HG03439 (cell line): ENCODE measurements around the gene KDELR1.
A peak's percentile ranks its signal among the peaks of the same experiment; 100 is the strongest.
"Not testable (repeated sequence)": the region's sequence is repeated elsewhere in the genome, so short reads cannot be mapped to it uniquely, and the experiment has no call there.

Source experiments
- ATAC-seq: cut with Tn5 transposase; IDR thresholded peaks from one replicate; pipeline ENCODE4 v1.9.1; 2021; ENCODE audit warnings: mild to moderate bottlenecking, moderate library complexity; ENCODE audit not compliant: unreplicated experiment

The KDELR1 gene

GRCh38 chr19:48397263-48398101 is 6.1 kb upstream of the KDELR1 start:
- ATAC-seq, result no peak

GRCh38 chr19:48396824-48397176 is 5.4 kb upstream of the KDELR1 start:
- no peak for ATAC-seq

GRCh38 chr19:48396016-48396823 is 4.9 kb upstream of the KDELR1 start:
- no peak for ATAC-seq

GRCh38 chr19:48395499-48395898 is 4.1 kb upstream of the KDELR1 start:
- ATAC-seq, result no peak

- ATAC-seq, result no peak
Observed at GRCh38 chr19:48395170-48395455, 3.8 kb upstream of the KDELR1 start.

- no peak for ATAC-seq
Observed at GRCh38 chr19:48394331-48395169, 3.2 kb upstream of the KDELR1 start.

GRCh38 chr19:48393559-48394330 is 2.4 kb upstream of the KDELR1 start, which contains the start of gene GRIN2D:
TSS of gene GRIN2D (plus strand) at chr19:48393668. CDS start at chr19:48398393, 4,725 bp downstream.
- ATAC-seq, result no peak

GRCh38 chr19:48392860-48393558 is 1.7 kb upstream of the KDELR1 start:
- ATAC-seq, result no peak

- ATAC-seq, result not testable (repeated sequence)
Observed at GRCh38 chr19:48392006-48392344, 624 bp upstream of the KDELR1 start.

- peak; percentile 46 for ATAC-seq
Observed at GRCh38 chr19:48390188-48391099, 907 bp downstream of the KDELR1 start.

- no peak for ATAC-seq
Observed at GRCh38 chr19:48386981-48387380, 4.4 kb downstream of the KDELR1 start.

GRCh38 chr19:48385461-48386087 is 5.8 kb downstream of the KDELR1 start:
- no peak for ATAC-seq

GRCh38 chr19:48382286-48382685 is 9.1 kb downstream of the KDELR1 start:
- ATAC-seq, result no peak

- ATAC-seq, result no peak
Observed at GRCh38 chr19:48381178-48381950, 10.0 kb downstream of the KDELR1 start.

GRCh38 chr19:48379058-48379457 is 12.3 kb downstream of the KDELR1 start:
- ATAC-seq, result no peak

- no peak for ATAC-seq
Observed at GRCh38 chr19:48378194-48378570, 13.2 kb downstream of the KDELR1 start.

GRCh38 chr19:48373567-48373966 is 17.8 kb downstream of the KDELR1 start:
- no peak for ATAC-seq

GRCh38 chr19:48372904-48373303 is 18.4 kb downstream of the KDELR1 start:
- no peak for ATAC-seq
